ENCODE measurements around the gene RHBG. TPM values are rescaled to one million over a fixed set of nuclear protein-coding genes. Genes with fewer than 3 reads are reported as not detected.

The RHBG gene
- total and polyA plus RNA-seq, 12 donors = 0.16 to 3.0 (median 0.99) TPM; not detected in 2

DNA sequence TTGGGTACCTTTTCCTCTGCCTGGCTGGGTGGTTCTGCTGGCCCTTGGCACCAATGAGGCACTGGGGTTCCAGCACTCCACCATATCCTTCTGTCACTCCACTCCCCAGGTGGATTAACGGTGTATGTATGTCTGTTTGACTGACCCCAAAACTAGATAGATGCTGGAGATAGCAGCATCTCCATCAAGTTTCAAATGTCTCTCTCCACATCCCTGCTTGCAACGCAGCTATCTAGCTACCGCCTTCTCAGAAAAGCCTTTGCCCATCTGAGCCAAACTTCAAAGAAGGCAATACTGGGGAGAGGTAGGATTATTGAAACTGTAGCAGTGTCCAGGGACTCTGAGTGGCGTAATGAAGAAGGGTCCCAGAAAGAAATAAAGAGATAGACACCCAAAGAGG lies 64.0 kb downstream of the RHBG start:
- Histone ChIP-seq H3K4me1 (replicated peaks in 1 of 2) (peaks cover 7 to 15% of the 10 kb centered on the region in 2 donors), H3K36me3 (replicated peaks in 1 of 2) (no peaks in the 10 kb centered on the region), H3K4me3 (no peak overlapping the region), H3K9me3 (replicated peaks in 1 of 3) (no peaks in the 10 kb centered on the region), H3K27me3 (peaks cover 74% of the 10 kb centered on the region), H3K27ac (no peak overlapping the region)
- intact Hi-C loops (cut with DNase I) = no loop called here
- no peak for TF ChIP-seq POLR2A (IDR thresholded peaks at IDR 0.05)
- TF ChIP-seq, protein P1, sequence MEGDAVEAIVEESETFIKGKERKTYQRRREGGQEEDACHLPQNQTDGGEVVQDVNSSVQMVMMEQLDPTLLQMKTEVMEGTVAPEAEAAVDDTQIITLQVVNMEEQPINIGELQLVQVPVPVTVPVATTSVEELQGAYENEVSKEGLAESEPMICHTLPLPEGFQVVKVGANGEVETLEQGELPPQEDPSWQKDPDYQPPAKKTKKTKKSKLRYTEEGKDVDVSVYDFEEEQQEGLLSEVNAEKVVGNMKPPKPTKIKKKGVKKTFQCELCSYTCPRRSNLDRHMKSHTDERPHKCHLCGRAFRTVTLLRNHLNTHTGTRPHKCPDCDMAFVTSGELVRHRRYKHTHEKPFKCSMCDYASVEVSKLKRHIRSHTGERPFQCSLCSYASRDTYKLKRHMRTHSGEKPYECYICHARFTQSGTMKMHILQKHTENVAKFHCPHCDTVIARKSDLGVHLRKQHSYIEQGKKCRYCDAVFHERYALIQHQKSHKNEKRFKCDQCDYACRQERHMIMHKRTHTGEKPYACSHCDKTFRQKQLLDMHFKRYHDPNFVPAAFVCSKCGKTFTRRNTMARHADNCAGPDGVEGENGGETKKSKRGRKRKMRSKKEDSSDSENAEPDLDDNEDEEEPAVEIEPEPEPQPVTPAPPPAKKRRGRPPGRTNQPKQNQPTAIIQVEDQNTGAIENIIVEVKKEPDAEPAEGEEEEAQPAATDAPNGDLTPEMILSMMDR (IDR thresholded peaks at IDR 0.05) = no peak
- WGBS, 4 donors = 32 to 60% (median 37%) methylated on average over 4 of the region's 4 CpGs
- no peak for DNase-seq

DNA sequence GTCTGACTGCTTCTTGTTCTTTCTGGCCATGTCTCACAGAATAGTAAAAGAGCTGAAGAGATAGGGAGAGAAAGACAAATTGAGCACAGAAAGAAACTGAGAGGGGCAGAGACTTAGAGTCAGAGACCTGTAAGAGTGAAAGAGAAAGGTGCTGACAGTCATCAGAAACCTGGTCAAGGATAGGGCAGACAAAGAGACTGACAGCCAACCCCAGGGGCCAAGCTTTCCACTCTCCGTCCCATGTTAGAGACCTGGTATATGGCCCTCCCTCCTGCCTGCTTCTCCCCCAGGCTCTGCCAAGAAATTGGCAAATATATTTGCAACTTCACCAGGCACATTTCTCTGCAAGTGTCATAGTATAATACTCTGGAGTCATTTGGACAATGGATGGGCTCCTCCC lies 64.6 kb downstream of the RHBG start:
- no peaks in the 10 kb centered on the region for H3K36me3 ChIP-seq (replicated peaks in 1 of 2)
- no peak for TF ChIP-seq POLR2A (IDR thresholded peaks at IDR 0.05)
- TF ChIP-seq, protein P1 (IDR thresholded peaks at IDR 0.05) = no peak
- intact Hi-C loops (cut with DNase I) = no loop called here
- no peak overlapping the region for H3K4me3 ChIP-seq
- no peak for DNase-seq
- H3K9me3 ChIP-seq (replicated peaks in 1 of 3) = no peaks in the 10 kb centered on the region
- 58 to 82% (median 68%) methylated on average over 1 of the region's 1 CpG for WGBS, 4 donors
- no peak overlapping the region for H3K27ac ChIP-seq
- peaks cover 79% of the 10 kb centered on the region for H3K27me3 ChIP-seq
- H3K4me1 ChIP-seq (replicated peaks in 1 of 2) = peaks cover 7 to 15% of the 10 kb centered on the region in 2 donors

MicroRNAs within 50 kb of the gene (microRNA counts, 767-probe panel; counts per million panel counts)
- microRNA hsa-miR-9-5p = 4,565 to 6,278 counts per million in 2 donors

Small RNAs within 50 kb of the gene (microRNA-seq; reads per million reads assigned to microRNA genes)
- gene MIR9-1 = 0 reads per million in 3 donors

Small RNAs within 50 kb of the gene (small RNA-seq; reads per million reads assigned to genes)
- 0 reads per million in 2 donors for gene MIR9-1

Other genes with a start within 250 kb of the RHBG start
- gene SEMA4A, start 215.6 kb upstream of the RHBG start, total RNA-seq = 1 to 10 TPM in 7 of 9 donors, under 1 TPM in 2; 0.30 to 4.8 (median 1.8) TPM
- gene SEMA4A, start 215.6 kb upstream of the RHBG start, polyA plus RNA-seq = 1 to 10 TPM in 2 of 3 donors, under 1 TPM in 1; 0.93 to 3.1 (median 2.4) TPM
- gene SLC25A44, start 175.1 kb upstream of the RHBG start, total RNA-seq = 10 to 100 TPM; 11.4 to 33.7 (median 16.9) TPM
- gene SLC25A44, start 175.1 kb upstream of the RHBG start, polyA plus RNA-seq = 10 to 100 TPM in 1 of 3 donors, 1 to 10 TPM in 2; 7.0 to 31.7 (median 8.6) TPM
- gene PMF1, start 156.2 kb upstream of the RHBG start, total RNA-seq = 10 to 100 TPM; 47.6 to 90.2 (median 63.7) TPM
- 100 to 1,000 TPM in 1 of 3 donors, 10 to 100 TPM in 2; 45.6 to 103 (median 78.2) TPM for gene PMF1, start 156.2 kb upstream of the RHBG start, polyA plus RNA-seq
- 1 to 10 TPM in 3 of 9 donors, under 1 TPM in 4, not detected in 2; 0.39 to 2.1 (median 0.50) TPM for gene BGLAP, start 127.0 kb upstream of the RHBG start, total RNA-seq
- gene BGLAP, start 127.0 kb upstream of the RHBG start, polyA plus RNA-seq = 1 to 10 TPM in 2 of 3 donors, not detected in 1; 3.0 to 8.2 TPM
- 1 to 10 TPM in 5 of 9 donors, under 1 TPM in 2, not detected in 2; 0.91 to 3.0 (median 1.2) TPM for gene PAQR6, start 121.2 kb upstream of the RHBG start, total RNA-seq
- 10 to 100 TPM in 1 of 3 donors, 1 to 10 TPM in 1, under 1 TPM in 1; 0.53 to 13.8 (median 5.4) TPM for gene PAQR6, start 121.2 kb upstream of the RHBG start, polyA plus RNA-seq
- gene SMG5, start 86.4 kb upstream of the RHBG start, total RNA-seq = 100 to 1,000 TPM in 3 of 9 donors, 10 to 100 TPM in 6; 66.3 to 110 (median 88.5) TPM
- 10 to 100 TPM; 25.5 to 60.7 (median 45.3) TPM for gene SMG5, start 86.4 kb upstream of the RHBG start, polyA plus RNA-seq
- 1 to 10 TPM; 1.0 to 6.3 (median 3.0) TPM for gene TMEM79, start 84.9 kb upstream of the RHBG start, total RNA-seq
- 1 to 10 TPM; 1.7 to 6.1 (median 4.4) TPM for gene TMEM79, start 84.9 kb upstream of the RHBG start, polyA plus RNA-seq
- 100 to 1,000 TPM in 8 of 9 donors, 10 to 100 TPM in 1; 64.2 to 209 (median 146) TPM for gene GLMP, start 73.5 kb upstream of the RHBG start, total RNA-seq
- 100 to 1,000 TPM in 1 of 3 donors, 10 to 100 TPM in 2; 49.8 to 134 (median 97.8) TPM for gene GLMP, start 73.5 kb upstream of the RHBG start, polyA plus RNA-seq
- gene VHLL, start 69.9 kb upstream of the RHBG start, total RNA-seq = under 1 TPM in 2 of 9 donors, not detected in 7; 0.39 to 0.44 TPM
- gene VHLL, start 69.9 kb upstream of the RHBG start, polyA plus RNA-seq = under 1 TPM in 1 of 3 donors, not detected in 2; 0.72 TPM
- gene CCT3, start 30.9 kb upstream of the RHBG start, total RNA-seq = 100 to 1,000 TPM; 165 to 505 (median 266) TPM
- gene CCT3, start 30.9 kb upstream of the RHBG start, polyA plus RNA-seq = 100 to 1,000 TPM; 108 to 357 (median 189) TPM
- 1 to 10 TPM in 2 of 9 donors, under 1 TPM in 5, not detected in 2; 0.70 to 4.2 (median 0.85) TPM for gene TSACC, start 30.7 kb upstream of the RHBG start, total RNA-seq
- 1 to 10 TPM in 2 of 3 donors, not detected in 1; 3.1 to 3.4 TPM for gene TSACC, start 30.7 kb upstream of the RHBG start, polyA plus RNA-seq
- 10 to 100 TPM in 8 of 9 donors, 1 to 10 TPM in 1; 7.8 to 89.9 (median 71.2) TPM for gene MEF2D, start 131.6 kb downstream of the RHBG start, total RNA-seq
- gene MEF2D, start 131.6 kb downstream of the RHBG start, polyA plus RNA-seq = 10 to 100 TPM; 29.1 to 37.4 (median 35.3) TPM
- 1 to 10 TPM in 4 of 9 donors, under 1 TPM in 5; 0.24 to 5.3 (median 0.83) TPM for gene IQGAP3, start 203.4 kb downstream of the RHBG start, total RNA-seq
- 1 to 10 TPM in 1 of 3 donors, under 1 TPM in 2; 0.16 to 2.2 (median 0.40) TPM for gene IQGAP3, start 203.4 kb downstream of the RHBG start, polyA plus RNA-seq
- not detected for gene TTC24, start 210.5 kb downstream of the RHBG start, total RNA-seq
- under 1 TPM in 1 of 3 donors, not detected in 2; 0.20 TPM for gene TTC24, start 210.5 kb downstream of the RHBG start, polyA plus RNA-seq
- 100 to 1,000 TPM in 5 of 9 donors, 10 to 100 TPM in 4; 74.6 to 132 (median 103) TPM for gene NAXE, start 222.6 kb downstream of the RHBG start, total RNA-seq
- gene NAXE, start 222.6 kb downstream of the RHBG start, polyA plus RNA-seq = 100 to 1,000 TPM in 1 of 3 donors, 10 to 100 TPM in 2; 49.4 to 124 (median 69.9) TPM
- gene GPATCH4, start 232.3 kb downstream of the RHBG start, total RNA-seq = 10 to 100 TPM in 8 of 9 donors, 1 to 10 TPM in 1; 7.8 to 42.4 (median 24.3) TPM
- gene GPATCH4, start 232.3 kb downstream of the RHBG start, polyA plus RNA-seq = 10 to 100 TPM; 13.9 to 72.2 (median 39.3) TPM